ENCODE measurements around the gene TRIM67. TPM values are rescaled to one million over a fixed set of nuclear protein-coding genes. Genes with fewer than 3 reads are reported as not detected.

Gene TRIM67
- total and polyA plus RNA-seq, 9 of the 15 experiments (the other 6 are each of a cell fraction or from before 2014, with no cell fraction given): 0.04 to 0.60 (median 0.31) TPM

DNA sequence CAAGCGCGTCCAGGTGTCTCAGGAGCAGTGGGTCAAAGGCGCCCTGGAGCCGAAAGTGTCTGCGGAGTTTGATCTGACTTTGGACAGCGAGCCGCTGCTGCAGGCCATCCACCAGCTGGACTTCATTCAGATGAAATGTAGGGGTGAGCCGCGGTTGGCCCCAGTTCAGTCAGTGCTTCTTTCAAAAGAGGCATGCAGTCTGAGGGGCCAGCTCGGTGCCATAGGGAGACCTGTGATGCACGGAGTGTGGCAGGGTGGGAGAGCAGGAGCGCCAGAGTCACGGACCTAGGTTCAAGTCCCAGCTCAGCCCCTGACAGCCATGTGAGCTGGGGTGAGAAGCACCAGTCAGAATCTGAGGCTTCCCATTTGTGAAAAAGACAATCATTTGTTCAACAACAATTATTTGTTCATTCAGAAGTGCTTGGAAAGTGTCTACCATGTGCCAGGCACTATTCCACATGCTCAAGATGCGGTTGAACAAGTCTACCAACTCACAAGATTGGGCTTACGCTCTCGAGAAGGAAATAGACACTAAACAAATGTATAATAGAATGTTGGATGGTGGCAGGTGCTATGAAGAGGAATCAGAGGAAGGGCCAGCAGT, 39.6 kb downstream of the TRIM67 start (continued):
- TF ChIP-seq, protein P1, sequence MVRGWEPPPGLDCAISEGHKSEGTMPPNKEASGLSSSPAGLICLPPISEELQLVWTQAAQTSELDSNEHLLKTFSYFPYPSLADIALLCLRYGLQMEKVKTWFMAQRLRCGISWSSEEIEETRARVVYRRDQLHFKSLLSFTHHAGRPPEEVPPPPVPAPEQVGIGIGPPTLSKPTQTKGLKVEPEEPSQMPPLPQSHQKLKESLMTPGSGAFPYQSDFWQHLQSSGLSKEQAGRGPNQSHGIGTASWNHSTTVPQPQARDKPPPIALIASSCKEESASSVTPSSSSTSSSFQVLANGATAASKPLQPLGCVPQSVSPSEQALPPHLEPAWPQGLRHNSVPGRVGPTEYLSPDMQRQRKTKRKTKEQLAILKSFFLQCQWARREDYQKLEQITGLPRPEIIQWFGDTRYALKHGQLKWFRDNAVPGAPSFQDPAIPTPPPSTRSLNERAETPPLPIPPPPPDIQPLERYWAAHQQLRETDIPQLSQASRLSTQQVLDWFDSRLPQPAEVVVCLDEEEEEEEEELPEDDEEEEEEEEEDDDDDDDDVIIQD (CRISPR knock-in tag; IDR thresholded peaks at IDR 0.05): no peak
- TF ChIP-seq RFX7 (CRISPR knock-in tag; IDR thresholded peaks at IDR 0.05) (no peak), ZNF77 (CRISPR knock-in tag; IDR thresholded peaks at IDR 0.05) (no peak), STAT5A (IDR thresholded peaks at IDR 0.05; ENCODE audit: borderline replicate concordance, low read length) (no peak), MAZ (CRISPR knock-in tag; conservative IDR thresholded peaks at IDR 0.05 in 1 of 2, IDR thresholded peaks at IDR 0.05 in 1 of 2) (0 out of 4 replicates have a peak, but pooled peaks of 1 of the 2 experiments have one; percentile 3), EP300 (IDR thresholded peaks at IDR 0.05; ENCODE audit: low read length) (no peak), KDM5B (IDR thresholded peaks at IDR 0.05; ENCODE audit: insufficient replicate concordance, low read depth, low read length) (no peak), MTA2 (IDR thresholded peaks at IDR 0.05; ENCODE audit: low read depth) (no peak), PRPF4 (IDR thresholded peaks at IDR 0.05; ENCODE audit: insufficient read depth, low read depth, low read length, poor library complexity, severe bottlenecking) (no peak), FOXP1 (CRISPR knock-in tag; IDR thresholded peaks at IDR 0.05) (peak; percentile 61; the same call in 1 of the 2 replicates), NR4A1 (CRISPR knock-in tag; IDR thresholded peaks at IDR 0.05) (no peak), NR4A1 (tag; IDR thresholded peaks at IDR 0.05) (peak; percentile 69; the same call in 1 of the 2 replicates), ARID2 (IDR thresholded peaks at IDR 0.05) (no peak)
- TF ChIP-seq, protein P2, sequence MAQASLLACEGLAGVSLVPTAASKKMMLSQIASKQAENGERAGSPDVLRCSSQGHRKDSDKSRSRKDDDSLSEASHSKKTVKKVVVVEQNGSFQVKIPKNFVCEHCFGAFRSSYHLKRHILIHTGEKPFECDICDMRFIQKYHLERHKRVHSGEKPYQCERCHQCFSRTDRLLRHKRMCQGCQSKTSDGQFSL (CRISPR knock-in tag; IDR thresholded peaks at IDR 0.05): no peak
- TF ChIP-seq, protein P2 (tag; IDR thresholded peaks at IDR 0.05): no peak
- TF ChIP-seq, protein P3, sequence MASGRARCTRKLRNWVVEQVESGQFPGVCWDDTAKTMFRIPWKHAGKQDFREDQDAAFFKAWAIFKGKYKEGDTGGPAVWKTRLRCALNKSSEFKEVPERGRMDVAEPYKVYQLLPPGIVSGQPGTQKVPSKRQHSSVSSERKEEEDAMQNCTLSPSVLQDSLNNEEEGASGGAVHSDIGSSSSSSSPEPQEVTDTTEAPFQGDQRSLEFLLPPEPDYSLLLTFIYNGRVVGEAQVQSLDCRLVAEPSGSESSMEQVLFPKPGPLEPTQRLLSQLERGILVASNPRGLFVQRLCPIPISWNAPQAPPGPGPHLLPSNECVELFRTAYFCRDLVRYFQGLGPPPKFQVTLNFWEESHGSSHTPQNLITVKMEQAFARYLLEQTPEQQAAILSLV (tag; IDR thresholded peaks at IDR 0.05): no peak
- TF ChIP-seq, protein P4, sequence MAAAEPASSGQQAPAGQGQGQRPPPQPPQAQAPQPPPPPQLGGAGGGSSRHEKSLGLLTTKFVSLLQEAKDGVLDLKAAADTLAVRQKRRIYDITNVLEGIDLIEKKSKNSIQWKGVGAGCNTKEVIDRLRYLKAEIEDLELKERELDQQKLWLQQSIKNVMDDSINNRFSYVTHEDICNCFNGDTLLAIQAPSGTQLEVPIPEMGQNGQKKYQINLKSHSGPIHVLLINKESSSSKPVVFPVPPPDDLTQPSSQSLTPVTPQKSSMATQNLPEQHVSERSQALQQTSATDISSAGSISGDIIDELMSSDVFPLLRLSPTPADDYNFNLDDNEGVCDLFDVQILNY (CRISPR knock-in tag; IDR thresholded peaks at IDR 0.05): no peak
- TF ChIP-seq, protein P5, sequence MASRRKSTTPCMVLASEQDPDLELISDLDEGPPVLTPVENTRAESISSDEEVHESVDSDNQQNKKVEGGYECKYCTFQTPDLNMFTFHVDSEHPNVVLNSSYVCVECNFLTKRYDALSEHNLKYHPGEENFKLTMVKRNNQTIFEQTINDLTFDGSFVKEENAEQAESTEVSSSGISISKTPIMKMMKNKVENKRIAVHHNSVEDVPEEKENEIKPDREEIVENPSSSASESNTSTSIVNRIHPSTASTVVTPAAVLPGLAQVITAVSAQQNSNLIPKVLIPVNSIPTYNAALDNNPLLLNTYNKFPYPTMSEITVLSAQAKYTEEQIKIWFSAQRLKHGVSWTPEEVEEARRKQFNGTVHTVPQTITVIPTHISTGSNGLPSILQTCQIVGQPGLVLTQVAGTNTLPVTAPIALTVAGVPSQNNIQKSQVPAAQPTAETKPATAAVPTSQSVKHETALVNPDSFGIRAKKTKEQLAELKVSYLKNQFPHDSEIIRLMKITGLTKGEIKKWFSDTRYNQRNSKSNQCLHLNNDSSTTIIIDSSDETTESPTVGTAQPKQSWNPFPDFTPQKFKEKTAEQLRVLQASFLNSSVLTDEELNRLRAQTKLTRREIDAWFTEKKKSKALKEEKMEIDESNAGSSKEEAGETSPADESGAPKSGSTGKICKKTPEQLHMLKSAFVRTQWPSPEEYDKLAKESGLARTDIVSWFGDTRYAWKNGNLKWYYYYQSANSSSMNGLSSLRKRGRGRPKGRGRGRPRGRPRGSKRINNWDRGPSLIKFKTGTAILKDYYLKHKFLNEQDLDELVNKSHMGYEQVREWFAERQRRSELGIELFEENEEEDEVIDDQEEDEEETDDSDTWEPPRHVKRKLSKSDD (conservative IDR thresholded peaks at IDR 0.05; ENCODE audit: low read length): no peak

Data from K562 (cell line).